Panc1 (cell line): ENCODE results near the gene RIPOR3. TPM values are rescaled to one million over a fixed set of nuclear protein-coding genes. Genes with fewer than 3 reads are reported as not detected.

Experiments used
- ATAC-seq: fragments of 200-7000 bp; cut with Tn5 transposase; 2 replicates; pipeline ENCODE4 v1.9.1; 2020; ENCODE audit warnings: mild to moderate bottlenecking, moderate library complexity
- BruUV-seq: library from RNA; stranded (reverse); fragments of 400-500 nt; replicated peaks from 2 replicates; lab custom pipeline; 2021; lab: Mats Ljungman, UMichigan
- CTCF ChIA-PET: fragments of 300-600 bp; sonication (Branson Sonifier 250); formaldehyde crosslinking; loops from one replicate; lab custom pipeline; 2022; ENCODE audit warnings: antibody characterized with exemption; lab: Charles Lee
- POLR2A ChIA-PET: fragments of 300-600 bp; sonication (Branson Sonifier 250); formaldehyde crosslinking; loops from one replicate; lab custom pipeline; 2022; ENCODE audit warnings: antibody characterized with exemption; lab: Charles Lee
- DNase-seq: peaks from one replicate; pipeline ENCODE4 v3.0.0-alpha.2; 2010; ENCODE audit warnings: low read depth, low spot score
- H3K27ac ChIP-seq: 2 replicates; pipeline ENCODE4 v1.5.1; 2011; ENCODE audit warnings: mild to moderate bottlenecking, low read length, inconsistent platforms
- H3K27me3 ChIP-seq: fragments of 200-500 bp; sonication (Bioruptor generic); 2 replicates; pipeline ENCODE4 v1.6.0; 2014; ENCODE audit warnings: low read length, inconsistent platforms; ENCODE audit not compliant: control insufficient read depth, insufficient read depth
- H3K36me3 ChIP-seq: fragments of 200-500 bp; sonication (Bioruptor generic); 2 replicates; pipeline ENCODE4 v1.5.1; 2014; ENCODE audit warnings: inconsistent platforms, mild to moderate bottlenecking, low read length, moderate library complexity; ENCODE audit not compliant: control insufficient read depth, insufficient read depth
- H3K4me1 ChIP-seq: 2 replicates; pipeline ENCODE4 v1.5.1; 2011; ENCODE audit warnings: inconsistent platforms, mild to moderate bottlenecking, low read length, moderate library complexity; ENCODE audit not compliant: control insufficient read depth, insufficient read depth
- H3K4me3 ChIP-seq, 2 experiments: 2 replicates each; pipeline ENCODE4 v1.5.1; 2011 to 2012; ENCODE audit warnings: low read depth in 2 of 2, low read length in 2 of 2, mild to moderate bottlenecking in 2 of 2, inconsistent platforms in 1 of 2, moderate library complexity in 1 of 2
- H3K9me3 ChIP-seq: fragments of 200-500 bp; sonication (Bioruptor generic); 2 replicates; pipeline ENCODE4 v1.5.1; 2014; ENCODE audit warnings: low read depth, mild to moderate bottlenecking, inconsistent platforms, low read length, moderate library complexity; ENCODE audit not compliant: control insufficient read depth, insufficient read depth
- POLR2AphosphoS5 ChIP-seq: IDR thresholded peaks from 2 replicates; pipeline ENCODE4 v1.6.1; 2012; ENCODE audit warnings: mild to moderate bottlenecking, low read depth, low read length, moderate library complexity
- SIN3A ChIP-seq: IDR thresholded peaks from 2 replicates; pipeline ENCODE4 v1.6.1; 2012; ENCODE audit warnings: low read depth, mild to moderate bottlenecking, low read length, moderate library complexity, borderline replicate concordance; ENCODE audit not compliant: insufficient read depth
- TCF7L2 ChIP-seq: IDR thresholded peaks from 2 replicates; pipeline ENCODE4 v1.6.1; 2011; ENCODE audit warnings: mild to moderate bottlenecking, low read depth, low read length, inconsistent platforms
- in situ Hi-C: cut with HindIII; loops from 2 replicates; pipeline ENCODE4 v1.10.0; 2016; ENCODE audit warnings: low sequenced_read_pairs, low pct_unique_long_range_greater_than_20kb
- intact Hi-C: fragments of 100-400 bp; cut with micrococcal nuclease; formaldehyde crosslinking; loops from one replicate; pipeline ENCODE4 v1.10.0; 2022; ENCODE audit not compliant: unreplicated experiment
- total RNA-seq: library from RNA; stranded (reverse); gene quantifications from one replicate; pipeline ENCODE4 v1.2.1, GENCODE V29; 2021; ENCODE audit not compliant: unreplicated experiment
- TF ChIP-seq, protein P1 (sequence below): fragments of 450-650 bp; IDR thresholded peaks from 2 replicates; pipeline ENCODE4 v1.5.1; 2017; ENCODE audit warnings: mild to moderate bottlenecking
- TF ChIP-seq, protein P2 (sequence below), 2 experiments: IDR thresholded peaks; 2 replicates each; pipeline ENCODE4 v1.6.1; 2011 to 2012; ENCODE audit warnings: low read depth in 2 of 2, control low read depth in 1 of 2, low read length in 1 of 2, mild to moderate bottlenecking in 1 of 2, moderate library complexity in 1 of 2; ENCODE audit not compliant: insufficient read depth in 1 of 2

Gene RIPOR3
- total RNA-seq, 1 experiment from 2014 or later: 92.5 TPM

DNA sequence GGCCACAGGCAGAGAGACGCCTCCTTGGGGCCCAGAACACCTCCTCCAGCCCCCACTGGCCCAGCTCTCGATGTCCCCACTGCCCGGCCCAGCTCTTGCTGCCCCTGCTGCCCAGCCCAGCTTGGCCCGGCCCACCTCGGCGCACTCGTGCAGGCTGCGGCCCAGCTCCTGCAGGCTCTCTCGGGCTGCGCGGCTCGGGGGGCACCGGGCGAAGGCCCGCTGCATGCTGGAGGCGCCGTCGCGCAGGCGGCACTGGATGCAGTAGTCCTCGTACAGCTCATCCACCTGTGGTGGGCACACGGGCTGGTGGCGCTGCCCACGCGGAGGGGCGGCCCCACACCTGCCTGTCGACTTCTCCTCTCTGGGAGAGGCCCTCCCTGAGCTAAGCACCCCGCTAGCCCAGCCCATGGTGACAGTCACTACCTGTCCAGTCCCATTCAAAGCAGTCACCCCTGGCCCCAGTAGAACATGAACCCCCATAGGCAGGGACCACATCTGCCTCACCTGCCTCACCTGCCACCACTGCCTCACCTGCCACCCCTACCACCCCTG, 81.8 kb downstream of the RIPOR3 start:
- peaks cover 11% of the 10 kb centered on the region; the same call in 1 of the 2 replicates for H3K4me1 ChIP-seq
- intact Hi-C loops: no loop called here
- TF ChIP-seq SIN3A (no peak), POLR2AphosphoS5 (no peak), TCF7L2 (no peak)
- TF ChIP-seq, protein P1, sequence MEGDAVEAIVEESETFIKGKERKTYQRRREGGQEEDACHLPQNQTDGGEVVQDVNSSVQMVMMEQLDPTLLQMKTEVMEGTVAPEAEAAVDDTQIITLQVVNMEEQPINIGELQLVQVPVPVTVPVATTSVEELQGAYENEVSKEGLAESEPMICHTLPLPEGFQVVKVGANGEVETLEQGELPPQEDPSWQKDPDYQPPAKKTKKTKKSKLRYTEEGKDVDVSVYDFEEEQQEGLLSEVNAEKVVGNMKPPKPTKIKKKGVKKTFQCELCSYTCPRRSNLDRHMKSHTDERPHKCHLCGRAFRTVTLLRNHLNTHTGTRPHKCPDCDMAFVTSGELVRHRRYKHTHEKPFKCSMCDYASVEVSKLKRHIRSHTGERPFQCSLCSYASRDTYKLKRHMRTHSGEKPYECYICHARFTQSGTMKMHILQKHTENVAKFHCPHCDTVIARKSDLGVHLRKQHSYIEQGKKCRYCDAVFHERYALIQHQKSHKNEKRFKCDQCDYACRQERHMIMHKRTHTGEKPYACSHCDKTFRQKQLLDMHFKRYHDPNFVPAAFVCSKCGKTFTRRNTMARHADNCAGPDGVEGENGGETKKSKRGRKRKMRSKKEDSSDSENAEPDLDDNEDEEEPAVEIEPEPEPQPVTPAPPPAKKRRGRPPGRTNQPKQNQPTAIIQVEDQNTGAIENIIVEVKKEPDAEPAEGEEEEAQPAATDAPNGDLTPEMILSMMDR: no peak
- TF ChIP-seq, protein P2, sequence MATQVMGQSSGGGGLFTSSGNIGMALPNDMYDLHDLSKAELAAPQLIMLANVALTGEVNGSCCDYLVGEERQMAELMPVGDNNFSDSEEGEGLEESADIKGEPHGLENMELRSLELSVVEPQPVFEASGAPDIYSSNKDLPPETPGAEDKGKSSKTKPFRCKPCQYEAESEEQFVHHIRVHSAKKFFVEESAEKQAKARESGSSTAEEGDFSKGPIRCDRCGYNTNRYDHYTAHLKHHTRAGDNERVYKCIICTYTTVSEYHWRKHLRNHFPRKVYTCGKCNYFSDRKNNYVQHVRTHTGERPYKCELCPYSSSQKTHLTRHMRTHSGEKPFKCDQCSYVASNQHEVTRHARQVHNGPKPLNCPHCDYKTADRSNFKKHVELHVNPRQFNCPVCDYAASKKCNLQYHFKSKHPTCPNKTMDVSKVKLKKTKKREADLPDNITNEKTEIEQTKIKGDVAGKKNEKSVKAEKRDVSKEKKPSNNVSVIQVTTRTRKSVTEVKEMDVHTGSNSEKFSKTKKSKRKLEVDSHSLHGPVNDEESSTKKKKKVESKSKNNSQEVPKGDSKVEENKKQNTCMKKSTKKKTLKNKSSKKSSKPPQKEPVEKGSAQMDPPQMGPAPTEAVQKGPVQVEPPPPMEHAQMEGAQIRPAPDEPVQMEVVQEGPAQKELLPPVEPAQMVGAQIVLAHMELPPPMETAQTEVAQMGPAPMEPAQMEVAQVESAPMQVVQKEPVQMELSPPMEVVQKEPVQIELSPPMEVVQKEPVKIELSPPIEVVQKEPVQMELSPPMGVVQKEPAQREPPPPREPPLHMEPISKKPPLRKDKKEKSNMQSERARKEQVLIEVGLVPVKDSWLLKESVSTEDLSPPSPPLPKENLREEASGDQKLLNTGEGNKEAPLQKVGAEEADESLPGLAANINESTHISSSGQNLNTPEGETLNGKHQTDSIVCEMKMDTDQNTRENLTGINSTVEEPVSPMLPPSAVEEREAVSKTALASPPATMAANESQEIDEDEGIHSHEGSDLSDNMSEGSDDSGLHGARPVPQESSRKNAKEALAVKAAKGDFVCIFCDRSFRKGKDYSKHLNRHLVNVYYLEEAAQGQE (IDR thresholded peaks at IDR 0.05; ENCODE audit: insufficient read depth in 1 of 2, low read depth in 2 of 2, low read length in 1 of 2): no peak
- no peak for DNase-seq
- BruUV-seq: no TSS peak
- ChIA-PET CTCF (interaction anchor here (0.6 kb wide), 1 partner anchor 48 kb away, joined by 11 read pairs; no protein-coding TSS in a partner anchor), POLR2A (no interaction called here)
- no peak for ATAC-seq
- no peaks in the 10 kb centered on the region for H3K9me3 ChIP-seq
- peaks cover 6% of the 10 kb centered on the region for H3K36me3 ChIP-seq
- H3K4me3 ChIP-seq: no peak overlapping the region
- in situ Hi-C loops: no loop called here
- H3K27ac ChIP-seq: no peak overlapping the region
- no peaks in the 10 kb centered on the region for H3K27me3 ChIP-seq

DNA sequence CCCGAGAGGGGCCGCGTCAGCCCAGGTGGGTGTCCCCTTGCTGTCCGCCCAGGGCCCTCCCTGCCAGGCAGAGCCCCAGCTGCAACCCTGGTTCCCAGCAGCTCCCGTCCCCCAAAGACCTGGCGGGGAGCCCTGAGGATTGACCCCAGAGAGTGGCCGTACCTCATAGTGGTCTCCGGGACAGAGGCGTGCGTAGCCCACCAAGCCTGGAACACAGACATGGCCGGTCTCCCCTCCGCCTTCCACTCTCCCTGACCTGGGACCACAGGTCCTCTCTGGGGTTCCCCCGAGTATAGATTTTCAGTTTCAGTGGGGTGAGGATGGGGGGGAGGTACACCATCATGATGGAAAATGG, 82.6 kb downstream of the RIPOR3 start:
- BruUV-seq: no TSS peak
- in situ Hi-C loops: no loop called here

More for the DNA sequence above, 82.6 kb downstream of the RIPOR3 start:
- TF ChIP-seq POLR2AphosphoS5 (no peak), SIN3A (no peak), TCF7L2 (no peak)
- TF ChIP-seq, protein P2 (IDR thresholded peaks at IDR 0.05; ENCODE audit: insufficient read depth in 1 of 2, low read depth in 2 of 2, low read length in 1 of 2): no peak
- TF ChIP-seq, protein P1: no peak
- ATAC-seq: no peak
- peaks cover 11% of the 10 kb centered on the region; the same call in 1 of the 2 replicates for H3K4me1 ChIP-seq
- intact Hi-C loops: no loop called here
- H3K36me3 ChIP-seq: peaks cover 6% of the 10 kb centered on the region
- H3K9me3 ChIP-seq: no peaks in the 10 kb centered on the region
- no peak overlapping the region for H3K4me3 ChIP-seq
- H3K27ac ChIP-seq: no peak overlapping the region
- ChIA-PET CTCF (no interaction called here), POLR2A (no interaction called here)
- DNase-seq: no peak
- no peaks in the 10 kb centered on the region for H3K27me3 ChIP-seq
